GM19397 (cell line): ENCODE results near the gene SPDYE3.
A peak's percentile ranks its signal among the peaks of the same experiment; 100 is the strongest.
"Not testable (repeated sequence)": the region's sequence is repeated elsewhere in the genome, so short reads cannot be mapped to it uniquely, and the experiment has no call there.

ENCODE experiments used
- ATAC-seq: cut with Tn5 transposase; IDR thresholded peaks from one replicate; pipeline ENCODE4 v1.9.1; 2021; ENCODE audit warnings: mild to moderate bottlenecking, moderate library complexity; ENCODE audit not compliant: unreplicated experiment

Gene SPDYE3, protein sequence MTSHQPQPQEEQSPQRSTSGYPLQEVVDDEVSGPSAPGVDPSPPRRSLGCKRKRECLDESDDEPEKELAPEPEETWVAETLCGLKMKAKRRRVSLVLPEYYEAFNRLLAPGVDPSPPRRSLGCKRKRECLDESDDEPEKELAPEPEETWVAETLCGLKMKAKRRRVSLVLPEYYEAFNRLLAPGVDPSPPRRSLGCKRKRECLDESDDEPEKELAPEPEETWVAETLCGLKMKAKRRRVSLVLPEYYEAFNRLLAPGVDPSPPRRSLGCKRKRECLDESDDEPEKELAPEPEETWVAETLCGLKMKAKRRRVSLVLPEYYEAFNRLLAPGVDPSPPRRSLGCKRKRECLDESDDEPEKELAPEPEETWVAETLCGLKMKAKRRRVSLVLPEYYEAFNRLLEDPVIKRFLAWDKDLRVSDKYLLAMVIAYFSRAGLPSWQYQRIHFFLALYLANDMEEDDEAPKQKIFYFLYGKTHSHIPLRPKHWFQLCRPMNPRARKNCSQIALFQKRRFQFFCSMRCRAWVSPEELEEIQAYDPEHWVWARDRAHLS

DNA sequence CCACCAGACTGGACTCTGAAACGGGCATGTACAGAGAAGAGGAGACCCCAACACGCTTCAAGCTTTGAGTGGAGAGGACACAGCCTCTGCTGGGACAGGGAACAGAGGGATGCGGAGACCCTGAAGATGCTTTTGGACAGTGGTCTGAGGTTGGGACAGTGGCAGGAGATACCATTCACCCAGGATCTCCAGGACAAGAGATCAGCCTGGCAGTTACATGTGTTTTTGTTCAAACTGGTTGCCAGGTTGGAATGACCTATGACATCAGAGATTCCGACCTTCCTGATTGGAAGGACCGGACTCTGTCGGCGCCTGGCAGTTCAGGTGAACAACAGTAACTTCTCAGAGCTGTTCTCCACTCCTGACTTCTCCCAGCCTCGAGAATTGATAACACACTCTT lies at the start of gene SPDYE3:
SPDYE3 (plus strand) TSS at position 301 of the 400 bp plus-strand sequence. CDS start 184 bp downstream, outside the sequence.
- ATAC-seq, result not testable (repeated sequence)

DNA sequence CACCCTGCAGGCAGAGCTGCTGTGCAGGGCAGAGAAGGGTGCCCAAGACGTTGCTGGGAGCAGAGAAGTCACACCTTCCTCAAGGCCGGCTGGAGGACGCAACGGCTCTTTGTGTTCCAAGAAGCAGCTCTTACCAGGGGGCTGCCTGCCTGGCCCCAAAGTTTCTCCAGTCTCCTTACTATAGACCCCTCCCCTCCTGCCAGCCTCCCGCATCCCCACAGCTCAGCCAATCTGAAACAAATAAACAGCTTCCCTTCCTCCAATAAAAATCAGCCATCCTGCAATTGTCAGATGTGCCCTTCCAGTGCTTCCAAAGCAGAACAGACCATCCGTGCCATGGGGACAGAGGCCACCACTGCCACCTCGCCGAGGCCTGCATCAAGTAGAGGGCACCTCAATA lies 47.5 kb upstream of the SPDYE3 start:
- ATAC-seq, result not testable (repeated sequence)

DNA sequence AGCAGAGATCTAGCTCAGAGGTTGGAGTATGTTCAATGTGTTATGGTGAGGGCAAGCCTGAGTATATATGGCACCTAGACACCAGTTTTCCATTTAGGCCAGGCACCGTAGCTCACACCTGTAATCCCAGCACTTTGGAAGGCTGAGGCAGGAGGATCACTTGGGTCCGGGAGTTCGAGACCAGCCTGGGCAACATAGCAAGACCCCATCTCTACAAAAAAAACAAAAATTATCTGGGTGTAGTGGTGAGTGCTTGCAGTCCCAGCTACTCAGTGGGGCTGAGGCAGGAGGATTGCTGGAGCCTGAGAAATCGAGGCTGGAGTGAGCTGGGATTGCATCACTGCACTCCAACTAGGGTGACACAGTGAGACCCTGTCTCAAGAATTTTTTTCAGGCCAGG lies 44.6 kb upstream of the SPDYE3 start:
- ATAC-seq, result not testable (repeated sequence)

DNA sequence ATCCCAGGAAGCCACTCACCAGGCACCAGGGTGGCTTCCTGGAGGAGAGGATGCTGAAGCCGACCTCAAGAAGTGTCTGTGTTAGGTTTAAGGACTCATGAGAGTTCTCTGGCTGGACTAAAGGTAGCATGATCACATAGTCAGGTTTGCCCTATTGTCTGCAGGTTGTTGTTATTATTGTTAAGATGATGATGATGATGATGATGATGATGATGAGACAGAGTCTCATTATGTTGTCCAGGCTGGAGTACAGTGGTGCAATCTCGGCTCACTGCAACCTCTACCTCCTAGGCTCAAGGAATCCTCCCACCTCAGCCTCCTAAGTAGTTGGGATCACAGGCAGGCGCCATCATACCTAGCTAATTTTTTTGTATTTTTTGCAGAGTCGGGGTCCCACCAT lies 43.3 kb upstream of the SPDYE3 start:
- ATAC-seq, result not testable (repeated sequence)

DNA sequence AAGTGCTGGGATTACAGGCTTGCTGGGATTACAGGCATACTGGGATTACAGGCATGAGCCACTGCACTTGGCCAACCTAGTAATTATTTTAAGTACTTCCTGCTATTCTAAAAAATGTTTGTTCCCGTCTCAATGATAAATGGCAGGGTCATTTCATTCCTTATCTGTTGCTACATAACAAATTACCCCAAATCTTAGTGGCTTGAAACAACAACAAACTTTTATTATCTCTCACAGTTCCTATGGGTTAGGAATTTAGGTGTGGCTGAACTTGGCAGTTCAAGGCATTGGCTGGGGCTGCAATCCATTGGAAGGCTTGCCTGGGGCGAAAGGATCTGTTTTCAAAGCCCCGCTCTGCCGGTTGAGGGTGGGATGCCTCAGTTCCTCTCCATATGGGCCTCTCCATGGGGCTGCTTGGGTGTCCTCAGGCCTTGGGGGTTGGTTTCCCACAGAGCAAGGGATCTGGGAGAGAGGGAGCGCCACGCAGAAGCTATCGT lies 42.8 kb upstream of the SPDYE3 start:
- ATAC-seq, result not testable (repeated sequence)

DNA sequence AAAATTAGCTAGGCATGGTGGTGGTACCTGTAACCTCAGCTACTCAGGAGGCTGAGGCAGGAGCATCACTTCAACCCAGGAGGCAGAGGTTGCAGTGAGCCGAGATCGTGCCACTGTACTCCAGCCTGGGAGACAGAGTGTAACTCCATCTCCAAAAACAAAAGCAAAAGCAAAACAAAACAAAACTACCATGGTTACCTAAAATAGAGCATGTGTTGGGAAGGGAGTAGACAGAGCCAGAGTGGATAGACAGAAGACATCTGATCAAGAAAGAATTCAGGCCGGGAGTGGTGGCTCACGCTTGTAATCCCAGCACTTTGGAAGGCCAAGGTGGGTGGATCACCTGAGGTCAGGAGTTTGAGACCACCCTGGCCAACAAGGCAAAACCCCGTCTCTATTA lies 41.7 kb upstream of the SPDYE3 start:
- ATAC-seq, result not testable (repeated sequence)

DNA sequence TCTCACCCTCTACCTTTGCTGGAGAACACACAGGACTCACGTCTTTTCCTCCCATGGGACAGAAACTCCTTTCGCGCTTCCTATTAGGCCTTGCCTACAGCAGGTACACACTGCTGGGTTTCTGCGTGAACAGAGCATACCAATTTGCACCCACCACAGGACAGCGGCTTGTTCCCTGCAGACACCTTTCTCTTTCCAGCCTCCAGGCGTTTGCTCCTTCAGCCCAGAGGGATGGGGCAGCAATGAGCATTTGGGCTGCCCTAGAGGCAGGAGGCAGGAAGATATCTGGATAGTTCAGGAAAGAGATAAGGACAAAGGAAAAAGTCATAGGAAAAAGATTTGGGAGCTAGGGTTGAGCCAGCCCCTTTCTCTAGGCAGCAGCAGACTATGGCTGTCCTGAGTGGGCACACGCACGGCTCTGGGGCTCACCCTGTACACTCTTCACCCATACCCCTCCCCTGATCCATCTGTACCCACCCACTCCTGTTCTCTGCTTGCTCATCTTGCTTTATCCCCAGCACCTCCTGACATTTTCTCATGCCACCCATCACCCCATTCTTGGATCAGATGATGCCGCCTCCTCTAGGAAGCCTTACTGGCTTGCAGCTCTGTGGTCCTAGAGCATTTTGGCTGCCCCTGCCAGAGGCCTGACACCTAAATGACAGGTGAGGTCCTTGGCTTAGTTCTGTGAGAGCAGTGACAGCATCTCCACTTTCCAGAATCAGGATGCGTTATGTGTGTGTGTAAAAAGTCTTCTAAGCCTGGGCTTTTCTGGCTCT lies 40.7 kb upstream of the SPDYE3 start:
- no peak for ATAC-seq

DNA sequence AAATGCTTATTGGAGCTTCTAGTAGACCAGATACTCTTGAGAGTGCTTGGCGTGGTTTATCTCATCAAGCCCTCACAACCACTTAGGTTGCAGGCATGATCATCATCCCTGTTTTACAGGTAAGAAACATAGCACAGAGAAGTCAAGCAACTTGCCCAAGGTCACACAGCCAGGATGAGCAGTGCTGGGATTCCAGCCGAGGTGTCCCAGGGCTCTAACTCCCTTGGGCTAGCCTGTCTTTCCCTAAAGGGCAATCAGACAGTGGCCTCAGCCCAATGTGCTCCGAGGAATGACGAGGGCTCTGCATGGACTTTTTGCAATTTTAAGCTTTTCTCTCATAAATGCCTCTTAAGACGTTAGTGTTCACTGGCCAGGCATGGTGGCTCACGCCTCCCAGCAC lies 39.9 kb upstream of the SPDYE3 start:
- no peak for ATAC-seq

DNA sequence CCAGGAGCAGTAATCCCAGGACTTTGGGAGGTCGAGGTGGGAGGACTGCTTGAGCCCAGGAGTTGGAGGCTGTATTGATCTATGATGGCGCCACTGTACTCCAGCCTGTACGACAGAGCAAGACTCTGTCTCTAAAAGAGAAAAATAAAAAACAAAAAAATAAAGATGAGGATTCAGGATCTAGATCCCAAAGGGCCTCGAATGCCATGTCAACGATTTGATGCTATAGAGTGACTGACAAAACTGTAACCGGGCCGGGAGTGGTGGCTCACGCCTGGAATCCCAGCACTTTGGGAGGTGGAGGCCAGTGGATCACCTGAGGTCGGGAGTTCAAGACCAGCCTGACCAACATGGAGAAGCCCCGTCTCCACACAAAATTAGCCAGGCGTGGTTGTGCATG lies 38.6 kb upstream of the SPDYE3 start:
- ATAC-seq, result not testable (repeated sequence)

DNA sequence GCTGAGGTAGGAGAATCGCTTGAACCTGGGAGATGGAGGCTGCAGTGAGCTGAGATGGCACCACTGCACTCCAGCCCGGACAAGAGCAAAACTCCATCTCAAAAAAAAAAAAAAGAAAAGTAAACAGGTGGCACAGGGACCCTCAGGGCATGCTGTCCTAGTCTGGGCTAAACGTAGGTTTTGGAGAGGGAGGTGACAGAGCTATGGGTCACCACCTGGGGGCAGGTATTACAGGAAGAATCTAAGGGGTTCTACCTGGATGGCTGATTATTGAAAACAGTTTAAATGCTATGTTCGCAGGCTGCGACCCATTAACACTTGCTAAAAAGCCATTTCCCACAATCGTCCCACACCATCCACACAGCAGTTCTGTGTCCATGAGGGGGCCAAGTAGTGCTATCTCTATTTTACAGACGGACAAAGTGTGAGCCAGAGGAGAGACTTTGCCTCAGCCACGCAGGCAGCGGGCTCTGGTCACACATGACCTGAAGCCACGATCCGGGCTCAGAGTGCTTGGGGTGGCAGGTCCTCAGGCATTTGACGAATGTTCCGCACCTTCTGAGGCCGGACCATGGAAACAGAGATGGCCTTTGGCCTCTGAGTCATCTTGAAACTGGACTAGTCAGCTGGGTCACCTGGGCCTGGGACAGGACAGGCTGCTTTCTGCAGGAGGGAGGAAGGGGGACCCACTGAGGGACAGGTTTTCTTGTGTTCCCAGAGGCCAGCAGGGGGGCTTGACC lies 38.0 kb upstream of the SPDYE3 start:
- ATAC-seq, result not testable (repeated sequence)

DNA sequence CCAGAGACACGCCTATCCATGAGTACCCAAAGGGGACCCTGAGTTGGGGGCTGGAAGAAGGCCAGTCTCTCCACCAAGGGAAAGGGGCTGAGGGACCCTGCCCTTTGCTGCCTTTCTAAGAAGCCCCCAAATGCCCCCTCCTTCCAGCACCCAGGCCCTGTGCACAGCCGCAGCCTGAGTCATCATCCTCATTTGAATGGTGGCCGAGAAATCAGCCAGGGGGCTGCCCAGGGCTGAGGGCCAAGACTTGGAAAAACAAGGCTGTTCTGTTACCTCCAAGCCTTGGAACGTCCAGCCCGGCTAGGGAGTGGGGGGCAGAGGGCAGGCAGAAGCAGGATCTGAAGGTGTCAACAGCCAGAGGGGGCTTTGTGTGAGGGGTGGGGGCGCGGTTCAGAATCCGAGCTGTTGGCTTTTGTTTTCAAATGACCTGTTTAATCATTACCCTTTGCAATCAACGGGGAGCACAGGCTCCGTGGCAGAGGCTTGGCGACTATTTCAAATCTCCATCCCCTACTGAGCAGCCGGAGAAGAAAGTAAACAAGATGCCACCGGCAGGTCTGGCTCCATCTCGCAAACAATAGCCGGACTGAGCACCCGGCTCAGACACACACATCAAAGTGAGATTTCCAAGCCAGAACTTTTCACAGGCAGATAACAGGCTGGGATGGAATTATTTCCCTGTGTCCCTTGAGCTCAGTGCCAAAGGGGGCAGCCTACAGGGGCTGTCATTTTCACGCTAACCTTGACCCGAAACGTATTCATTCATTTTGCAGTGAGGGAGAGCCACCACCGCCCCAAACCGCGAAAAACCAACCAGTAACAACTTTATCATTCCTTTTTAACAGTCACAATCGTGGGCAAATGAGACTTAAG lies 37.2 kb upstream of the SPDYE3 start:
- ATAC-seq, result not testable (repeated sequence)

DNA sequence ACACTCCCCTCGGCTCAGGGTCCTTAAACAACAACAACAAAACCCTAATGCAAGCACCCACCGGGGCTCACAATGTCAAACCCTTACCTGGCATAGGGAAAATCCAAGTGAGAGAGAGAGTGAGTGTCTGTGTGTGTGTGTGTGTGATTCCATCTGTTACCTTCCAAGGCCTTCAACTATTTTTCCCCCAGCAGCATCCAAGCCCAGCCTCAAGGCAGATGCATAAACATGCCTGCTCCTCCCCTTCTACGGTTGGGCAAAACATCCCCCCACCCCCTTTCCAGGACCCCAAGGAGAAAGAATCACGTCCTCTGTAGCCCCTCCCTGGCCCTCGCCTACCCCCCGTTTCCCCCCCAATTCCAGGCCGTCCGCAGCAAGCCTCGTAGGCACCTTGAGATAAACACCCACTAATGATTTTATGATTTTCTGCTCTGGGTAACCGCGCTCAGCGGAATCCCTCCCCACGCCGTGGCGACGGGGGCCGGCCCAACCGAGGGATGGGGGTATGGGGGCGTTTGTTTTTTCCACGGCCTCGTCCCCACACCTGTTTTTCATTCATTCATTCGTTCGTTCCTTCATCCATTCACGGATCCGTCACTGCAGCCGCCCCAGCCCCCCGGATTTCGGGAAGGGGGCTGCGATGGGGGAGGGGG lies 36.4 kb upstream of the SPDYE3 start:
- ATAC-seq, result not testable (repeated sequence)

DNA sequence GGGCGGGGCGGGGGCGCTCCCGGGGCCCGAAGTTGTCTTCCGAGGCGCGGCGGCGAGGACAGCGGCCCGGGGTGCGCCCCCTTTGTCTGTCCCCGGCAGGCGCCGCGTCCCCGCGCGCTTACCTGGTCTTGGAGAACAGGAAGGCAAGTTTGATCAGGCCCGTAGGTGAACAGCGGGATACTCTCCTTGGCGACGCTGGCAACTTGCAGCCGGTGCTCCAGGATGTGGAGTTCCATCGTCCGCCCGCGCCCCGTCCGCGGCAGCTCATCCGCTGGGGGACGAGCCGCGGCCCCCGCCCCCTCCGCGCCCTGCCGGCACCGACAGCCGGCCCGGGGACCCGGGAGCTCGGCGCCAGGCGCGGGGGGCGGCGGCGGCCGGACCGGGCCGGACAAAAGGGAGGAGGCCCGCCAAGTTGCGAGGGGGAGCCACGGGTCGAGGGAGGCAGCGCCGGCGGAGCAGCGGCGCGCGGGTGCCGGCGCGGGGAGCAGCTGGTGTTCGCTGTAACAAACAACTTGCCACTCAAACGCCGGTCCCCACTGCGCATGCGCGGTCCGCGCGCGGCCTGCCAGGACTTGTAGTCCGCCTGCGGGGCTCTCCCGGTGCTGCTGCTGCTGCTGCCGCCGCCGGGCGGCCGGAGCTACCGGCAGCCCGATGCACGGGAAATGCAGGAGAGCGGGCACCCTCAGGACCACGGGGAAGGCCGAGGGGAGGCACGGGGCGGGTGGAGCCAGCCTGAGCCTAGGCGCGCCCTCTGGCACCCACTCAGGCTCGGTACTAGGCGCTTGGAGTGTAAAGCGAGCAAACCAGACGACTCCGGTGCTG lies 35.6 kb upstream of the SPDYE3 start:
- peak; percentile 91 for ATAC-seq

DNA sequence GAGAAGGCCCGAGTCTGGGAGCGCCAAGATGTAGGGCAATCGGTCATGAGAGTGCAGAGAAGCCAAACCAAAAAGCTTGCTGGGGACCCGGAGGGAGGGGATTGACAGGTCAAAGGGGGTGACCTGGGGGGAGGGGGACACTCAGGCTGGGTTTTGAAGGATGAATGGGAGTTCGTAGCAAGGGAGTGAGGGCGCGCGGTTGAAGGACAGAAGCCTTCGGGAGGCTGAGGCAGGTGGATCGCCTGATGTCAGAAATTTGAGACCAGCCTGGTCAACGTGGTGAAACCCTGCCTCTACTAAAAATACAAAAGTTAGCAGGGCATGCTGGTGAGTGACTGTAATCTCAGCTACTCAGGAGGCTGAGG lies 35.0 kb upstream of the SPDYE3 start:
- not testable (repeated sequence) for ATAC-seq

DNA sequence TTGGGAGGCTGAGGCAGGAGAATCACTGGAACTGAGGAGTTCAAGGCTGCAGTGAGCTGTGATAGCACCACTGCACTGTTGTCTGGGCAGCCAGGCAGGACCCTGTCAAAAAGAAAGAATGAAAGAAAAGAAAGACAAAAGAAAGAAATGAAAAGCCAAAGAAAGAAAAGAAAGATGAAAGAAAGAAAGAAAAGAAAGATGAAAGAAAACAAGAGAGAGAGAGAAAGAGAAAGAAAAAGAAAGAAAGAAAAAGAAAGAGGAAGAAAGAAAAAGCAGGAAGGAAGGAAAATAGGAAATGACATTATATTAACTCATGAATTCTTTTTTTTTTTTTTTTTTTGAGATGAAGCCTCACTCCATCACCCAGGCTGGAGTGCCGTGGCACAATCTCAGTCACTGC lies 32.4 kb upstream of the SPDYE3 start:
- ATAC-seq, result no peak

DNA sequence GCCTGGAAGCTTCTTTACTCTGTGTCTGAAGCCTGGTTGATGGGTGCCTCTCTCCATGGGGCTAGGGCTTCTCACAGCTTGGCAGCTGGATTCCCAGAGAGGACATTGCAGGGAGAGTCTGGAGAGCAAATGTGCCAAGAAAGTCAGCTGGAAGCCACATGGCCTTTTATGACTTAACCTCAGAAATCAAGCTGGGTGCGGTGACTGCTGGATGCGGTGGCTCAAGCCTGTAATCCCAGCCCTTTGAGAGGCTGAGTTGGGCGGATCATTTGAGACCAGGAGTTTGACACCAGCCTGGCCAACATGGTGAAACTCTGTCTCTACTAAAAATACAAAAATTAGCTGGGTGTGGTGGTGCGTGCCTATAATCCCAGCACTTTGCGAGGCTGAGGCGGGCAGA lies 31.4 kb upstream of the SPDYE3 start:
- ATAC-seq, result not testable (repeated sequence)

DNA sequence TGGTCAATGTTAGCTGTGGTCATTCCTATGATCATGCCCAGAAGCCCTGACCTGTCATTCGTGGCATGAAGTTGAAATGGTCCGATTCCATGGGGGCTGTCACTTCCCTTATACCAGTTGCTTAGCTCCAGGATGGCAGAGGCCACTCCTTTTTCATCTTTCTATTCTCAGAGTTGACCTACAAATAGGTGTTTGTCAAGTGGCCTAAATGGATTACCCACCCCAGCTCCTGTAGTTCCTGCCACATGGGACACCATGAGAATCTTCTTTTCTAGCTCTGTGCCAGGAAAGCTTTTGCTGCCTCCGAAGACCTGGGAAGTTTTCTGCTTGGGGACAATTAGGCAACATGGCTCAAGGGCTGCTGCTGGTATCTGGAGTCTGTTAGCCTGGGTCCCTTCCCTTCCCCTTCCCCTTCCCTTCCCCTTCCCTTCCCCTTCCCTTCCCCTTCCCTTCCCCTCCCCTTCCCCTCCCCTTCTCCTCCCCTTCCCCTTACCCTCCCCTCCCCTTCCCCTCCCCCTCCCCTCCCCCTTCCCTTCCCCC lies 25.4 kb upstream of the SPDYE3 start:
- not testable (repeated sequence) for ATAC-seq

DNA sequence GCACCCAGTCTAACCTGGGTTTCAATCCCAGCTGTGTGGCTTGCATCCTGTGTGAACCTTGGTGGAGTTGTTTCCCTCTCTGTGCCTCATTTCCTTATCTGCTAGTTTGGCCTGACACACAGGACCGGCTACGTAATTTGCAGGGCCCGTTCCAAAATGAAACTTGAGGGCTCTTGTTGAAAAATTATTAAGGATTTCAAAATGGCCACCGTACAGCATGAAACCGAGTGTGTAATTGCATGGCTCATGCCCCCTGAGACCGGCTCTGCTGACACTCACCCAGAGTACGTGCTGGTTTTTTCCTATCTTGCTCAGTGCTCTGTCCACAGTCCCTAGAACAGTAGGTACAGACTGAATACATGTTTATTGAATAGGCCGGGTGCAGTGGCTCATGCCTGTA lies 24.4 kb upstream of the SPDYE3 start:
- ATAC-seq, result not testable (repeated sequence)
